Measurements from ENCODE around the gene GNA12. TPM values are rescaled to one million over a fixed set of nuclear protein-coding genes. Genes with fewer than 3 reads are reported as not detected.
"Not testable (repeated sequence)": the region's sequence is repeated elsewhere in the genome, so short reads cannot be mapped to it uniquely, and the experiment has no call there.

GNA12 gene
- total RNA-seq, 6 experiments from 2014 or later, result 10.3 to 32.1 (median 14.1) TPM

DNA sequence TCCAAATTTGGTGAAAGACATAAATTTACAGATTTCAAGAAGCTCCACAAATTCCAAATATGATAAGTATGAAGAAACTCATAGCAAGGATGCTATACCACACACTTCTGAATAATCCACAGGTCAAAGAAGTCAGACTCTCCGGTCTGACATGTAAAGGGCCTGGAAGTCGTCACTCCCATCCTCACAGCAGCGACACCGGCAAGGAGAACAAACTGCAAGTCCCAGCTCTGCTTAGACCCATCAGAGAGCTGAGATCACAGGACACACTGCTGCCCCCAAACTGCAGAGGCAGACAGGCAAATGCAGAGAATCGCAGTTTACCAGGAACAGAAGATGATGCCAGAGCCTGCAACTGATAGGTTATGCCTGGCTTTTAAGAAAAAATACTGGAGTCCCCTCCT lies 94.1 kb downstream of the GNA12 start:
- no peak for ATAC-seq
- Histone ChIP-seq H3K36me3 (no peaks in the 10 kb centered on the region), H3K4me3 (no peak overlapping the region), H3K27ac (no peak overlapping the region), H3K9me3 (no peaks in the 10 kb centered on the region), H3K27me3 (no peaks in the 10 kb centered on the region), H3K4me1 (no peaks in the 10 kb centered on the region)
- no peak for TF ChIP-seq CTCF (IDR thresholded peaks at IDR 0.05)
- TF ChIP-seq POLR2A (IDR thresholded peaks at IDR 0.05), result no peak
- 86% methylated on average over 5 of the region's 5 CpGs for WGBS (ENCODE audit: insufficient coverage, low coverage, low lambda C conversion rate, missing lambda C conversion rate)
- no peak for DNase-seq
- intact Hi-C loops (cut with DNase I), result no loop called here

DNA sequence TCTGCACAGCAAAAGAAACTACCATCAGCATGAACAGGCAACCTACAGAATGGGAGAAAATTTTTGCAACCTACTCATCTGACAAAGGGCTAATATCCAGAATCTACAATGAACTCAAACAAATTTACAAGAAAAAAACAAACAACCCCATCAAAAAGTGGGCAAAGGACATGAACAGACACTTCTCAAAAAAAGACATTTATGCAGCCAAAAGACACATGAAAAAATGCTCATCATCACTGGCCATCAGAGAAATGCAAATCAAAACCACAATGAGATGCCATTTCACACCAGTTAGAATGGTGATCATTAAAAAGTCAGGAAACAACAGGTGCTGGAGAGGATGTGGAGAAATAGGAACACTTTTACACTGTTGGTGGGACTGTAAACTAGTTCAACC lies 95.4 kb downstream of the GNA12 start:
- DNase-seq; ATAC-seq; H3K4me1 ChIP-seq; H3K27ac ChIP-seq; intact Hi-C loops (cut with DNase I); H3K27me3 ChIP-seq; H3K9me3 ChIP-seq; H3K36me3 ChIP-seq; H3K4me3 ChIP-seq: not testable (repeated sequence)

GRCh38 chr7:2743523-2744185 lies 100.5 kb downstream of the GNA12 start:
- 78% methylated on average over 8 of the region's 20 CpGs for WGBS (ENCODE audit: insufficient coverage, low coverage, low lambda C conversion rate, missing lambda C conversion rate)
- intact Hi-C loops (cut with DNase I); H3K4me3 ChIP-seq: not testable (repeated sequence)

GRCh38 chr7:2738766-2739549 lies 105.2 kb downstream of the GNA12 start:
- intact Hi-C loops (cut with DNase I), result no loop called here
- H3K27ac ChIP-seq, result peak overlapping the region in 1 of 3 donors; percentile 13
- H3K9me3 ChIP-seq, result no peaks in the 10 kb centered on the region
- H3K4me3 ChIP-seq, result no peak overlapping the region
- ATAC-seq, result no peak
- WGBS (ENCODE audit: insufficient coverage, low coverage, low lambda C conversion rate, missing lambda C conversion rate), result 98% methylated on average over 10 of the region's 19 CpGs
- TF ChIP-seq POLR2A (IDR thresholded peaks at IDR 0.05) (no peak), CTCF (IDR thresholded peaks at IDR 0.05) (no peak)
- peak in 1 of 3 donors; percentile 44 for DNase-seq
- no peaks in the 10 kb centered on the region for H3K27me3 ChIP-seq
- H3K36me3 ChIP-seq, result no peaks in the 10 kb centered on the region
- H3K4me1 ChIP-seq, result no peaks in the 10 kb centered on the region

More at GRCh38 chr7:2743523-2744185, 100.5 kb downstream of the GNA12 start:
- not testable (repeated sequence) for DNase-seq, H3K27ac ChIP-seq, H3K27me3 ChIP-seq, H3K36me3 ChIP-seq, H3K9me3 ChIP-seq, ATAC-seq, H3K4me1 ChIP-seq

DNA sequence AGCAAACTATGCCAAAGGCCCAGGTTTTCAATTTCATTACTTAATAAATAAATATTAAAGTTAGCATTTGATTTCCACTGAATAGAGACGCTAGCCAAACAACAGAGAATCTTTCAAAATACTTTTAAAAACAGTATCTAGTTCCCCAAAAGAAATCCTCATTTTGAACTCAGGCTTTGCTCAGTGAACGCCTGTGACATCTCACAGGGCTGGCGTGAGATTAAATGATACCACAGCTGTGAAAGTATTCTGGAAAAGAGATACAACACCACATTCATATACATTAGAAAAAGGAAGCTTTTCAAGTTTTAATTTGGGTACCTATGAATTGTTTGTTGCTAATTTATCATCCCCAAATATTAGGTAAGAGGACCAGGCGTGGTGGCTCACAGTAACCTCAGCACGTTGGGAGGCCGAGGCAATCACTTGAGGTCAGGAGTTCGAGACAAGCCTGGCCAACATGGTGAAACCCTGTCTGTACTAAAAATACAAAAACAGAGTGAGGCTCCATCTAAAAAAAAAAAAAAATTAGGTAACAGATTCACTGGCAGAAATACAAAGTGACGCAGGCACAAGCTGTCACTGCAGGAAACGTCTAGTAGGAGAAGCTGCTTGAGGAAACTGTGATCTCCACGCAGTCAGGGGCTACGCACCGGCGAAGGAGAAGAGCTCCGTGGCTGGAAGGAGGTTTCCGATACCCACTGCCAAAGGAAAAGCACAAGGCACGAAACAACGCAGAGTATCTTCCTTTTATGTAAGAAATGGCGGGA lies 106.2 kb downstream of the GNA12 start:
- ATAC-seq (peak; percentile 49 to 63 (median 56)), DNase-seq (no peak)
- H3K4me3 ChIP-seq, result no peak overlapping the region
- no peaks in the 10 kb centered on the region for H3K27me3 ChIP-seq
- intact Hi-C loops (cut with DNase I), result no loop called here
- H3K4me1 ChIP-seq, result no peaks in the 10 kb centered on the region
- H3K9me3 ChIP-seq, result no peaks in the 10 kb centered on the region
- WGBS (ENCODE audit: insufficient coverage, low coverage, low lambda C conversion rate, missing lambda C conversion rate), result 55% methylated on average over 18 of the region's 18 CpGs
- no peaks in the 10 kb centered on the region for H3K36me3 ChIP-seq
- no peak for TF ChIP-seq POLR2A (IDR thresholded peaks at IDR 0.05)
- TF ChIP-seq CTCF (IDR thresholded peaks at IDR 0.05), result no peak
- peak overlapping the region in 1 of 3 donors; percentile 36 for H3K27ac ChIP-seq

GRCh38 chr7:2737005-2737743 lies 106.9 kb downstream of the GNA12 start:
- DNase-seq; H3K4me3 ChIP-seq; H3K36me3 ChIP-seq; intact Hi-C loops (cut with DNase I); H3K4me1 ChIP-seq; ATAC-seq; H3K27ac ChIP-seq; H3K27me3 ChIP-seq; H3K9me3 ChIP-seq: not testable (repeated sequence)
- WGBS (ENCODE audit: insufficient coverage, low coverage, low lambda C conversion rate, missing lambda C conversion rate), result 78% methylated on average over 5 of the region's 15 CpGs

All from right lobe of liver (tissue), 6 donors.